HG03469 (cell line): ENCODE data around the gene HCN3.

ENCODE experiments used
- ATAC-seq: cut with Tn5 transposase; IDR thresholded peaks from one replicate; pipeline ENCODE4 v1.9.1; 2021; ENCODE audit warnings: mild to moderate bottlenecking, moderate library complexity, moderate number of reproducible peaks; ENCODE audit not compliant: unreplicated experiment

Gene HCN3

DNA sequence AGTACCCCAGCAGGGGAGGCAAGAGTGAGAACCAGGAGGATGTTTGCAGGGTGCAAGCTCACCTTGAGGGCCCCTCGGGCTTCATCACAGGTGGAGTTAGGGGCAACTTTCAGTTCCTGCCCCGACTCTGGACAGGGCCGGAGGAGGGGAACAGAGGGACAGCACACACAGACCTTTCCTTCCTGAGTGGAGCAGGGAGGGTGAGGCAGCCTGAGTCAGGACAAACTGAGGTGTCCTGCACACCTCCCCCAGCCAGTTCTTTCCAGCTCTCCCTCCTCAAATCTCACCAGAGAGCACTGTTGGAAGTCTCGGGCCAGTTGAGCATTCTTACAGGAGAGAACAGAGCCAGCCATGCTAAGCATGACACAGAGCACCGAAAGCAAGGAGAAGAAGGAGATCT is 23.5 kb upstream of the HCN3 start:
- ATAC-seq: no peak

DNA sequence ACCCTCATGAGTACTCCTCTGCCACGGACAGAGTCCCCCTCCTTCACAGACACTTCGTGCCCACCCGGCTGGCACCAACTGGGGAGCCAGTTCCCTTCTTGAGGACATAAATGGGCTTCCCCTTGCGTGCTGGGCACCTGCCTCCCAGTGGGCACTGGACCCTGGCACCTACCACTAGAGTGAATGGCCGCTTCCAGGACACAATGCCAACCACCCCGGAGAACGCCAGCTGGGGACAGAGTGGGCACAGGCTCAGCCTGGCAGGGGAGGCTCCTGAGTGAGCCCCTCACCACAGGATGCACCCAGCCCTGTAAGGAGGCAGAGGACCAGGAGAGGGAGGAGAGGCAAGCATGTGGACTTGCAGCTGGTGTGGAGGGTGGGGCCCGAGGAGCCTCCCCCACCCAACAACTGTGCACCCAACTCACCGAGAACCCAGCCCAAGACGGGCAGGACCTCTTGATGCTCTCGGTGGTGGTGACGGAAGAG is 23.0 kb upstream of the HCN3 start:
- no peak for ATAC-seq

GRCh38 chr1:155254714-155255242 is 22.5 kb upstream of the HCN3 start:
- no peak for ATAC-seq

GRCh38 chr1:155255243-155256007 is 21.8 kb upstream of the HCN3 start, which contains the start of gene ENTREP3:
TSS of gene ENTREP3 (minus strand) at chr1:155255483. CDS start at chr1:155254877, 606 bp downstream.
- ATAC-seq: no peak

GRCh38 chr1:155256058-155256852 is 21.0 kb upstream of the HCN3 start:
- ATAC-seq: no peak

GRCh38 chr1:155260276-155260675 is 17.0 kb upstream of the HCN3 start:
- no peak for ATAC-seq

DNA sequence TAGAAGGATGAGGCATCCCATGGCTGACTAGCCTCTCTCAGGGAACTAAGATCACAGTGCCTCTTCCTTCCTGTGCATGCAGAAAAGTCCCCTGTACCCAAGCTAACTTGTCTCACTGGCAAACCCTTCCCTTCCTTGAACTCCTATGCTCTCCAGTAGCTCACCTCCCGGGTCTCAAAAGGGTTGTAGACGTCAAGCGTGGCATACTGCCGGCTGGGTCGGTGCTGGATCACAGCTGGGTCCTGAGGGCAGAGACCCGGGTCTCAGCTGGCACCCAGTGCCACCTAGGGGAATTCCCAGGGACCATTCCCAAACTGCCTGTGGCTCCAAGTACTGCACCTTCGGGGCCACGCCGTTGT is 15.8 kb upstream of the HCN3 start:
- no peak for ATAC-seq

DNA sequence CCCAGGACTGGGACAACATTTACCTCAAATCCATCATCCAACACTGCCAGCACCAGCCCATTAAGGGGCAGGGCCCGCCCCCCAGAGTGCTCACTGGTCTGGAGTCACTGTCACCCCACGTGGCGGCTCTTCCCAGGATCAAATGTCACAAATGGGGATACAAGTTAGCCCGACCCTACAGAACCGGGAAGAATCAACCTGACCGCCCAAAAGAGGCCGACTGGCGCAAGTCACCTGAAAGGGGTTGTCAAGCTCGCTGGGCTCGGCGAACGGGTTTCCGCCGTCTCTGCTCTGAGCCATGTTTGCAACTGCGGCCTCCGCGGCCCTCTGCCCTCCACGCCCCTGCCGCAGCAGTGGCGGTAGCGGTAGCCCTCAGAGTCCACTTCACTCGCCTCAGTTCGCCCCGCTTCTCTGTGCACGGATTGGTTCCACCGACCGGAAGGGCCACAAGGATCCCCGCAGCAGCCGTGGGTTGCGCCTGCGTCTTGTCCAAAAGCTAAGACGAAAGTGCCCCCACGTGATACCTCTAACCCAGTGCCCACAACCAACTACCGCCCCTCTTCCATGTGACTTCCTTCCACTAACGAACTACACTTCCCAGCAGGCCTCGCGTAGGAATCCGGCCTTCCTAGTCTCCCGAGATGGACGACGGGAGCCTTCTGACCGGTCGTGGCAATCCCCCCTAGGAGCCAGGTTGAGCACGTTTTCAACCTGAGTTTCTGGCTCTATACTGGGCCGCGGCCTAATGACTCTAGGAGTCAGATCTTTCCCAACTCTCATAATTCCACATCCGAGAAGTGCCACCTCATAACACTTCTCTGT is 15.2 kb upstream of the HCN3 start, which contains the start of gene SCAMP3:
Gene SCAMP3, minus strand, starts transcription at position 509 of the 822 bp plus-strand sequence. Its CDS starts 209 bp downstream, at position 300.
- ATAC-seq: peak; percentile 78

DNA sequence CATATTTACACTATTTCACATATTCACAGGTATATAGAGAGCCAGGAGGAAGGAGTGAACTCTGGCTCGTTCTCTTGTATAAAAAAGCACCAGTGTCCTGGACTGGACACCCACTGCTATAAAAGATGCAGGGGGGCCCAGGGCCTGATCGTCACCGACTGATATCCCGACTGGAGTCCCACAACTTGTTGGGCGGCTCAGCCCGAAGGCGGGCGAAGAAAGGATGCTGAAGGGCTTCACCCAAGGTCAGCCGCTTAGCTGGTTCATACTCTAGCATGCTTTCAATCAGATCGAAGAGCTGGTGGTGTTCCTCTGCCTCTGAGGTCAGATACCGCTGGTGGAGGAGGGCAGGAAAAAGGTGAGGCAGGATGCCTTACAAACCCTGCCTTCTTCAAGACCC is 14.2 kb upstream of the HCN3 start:
- no peak for ATAC-seq

DNA sequence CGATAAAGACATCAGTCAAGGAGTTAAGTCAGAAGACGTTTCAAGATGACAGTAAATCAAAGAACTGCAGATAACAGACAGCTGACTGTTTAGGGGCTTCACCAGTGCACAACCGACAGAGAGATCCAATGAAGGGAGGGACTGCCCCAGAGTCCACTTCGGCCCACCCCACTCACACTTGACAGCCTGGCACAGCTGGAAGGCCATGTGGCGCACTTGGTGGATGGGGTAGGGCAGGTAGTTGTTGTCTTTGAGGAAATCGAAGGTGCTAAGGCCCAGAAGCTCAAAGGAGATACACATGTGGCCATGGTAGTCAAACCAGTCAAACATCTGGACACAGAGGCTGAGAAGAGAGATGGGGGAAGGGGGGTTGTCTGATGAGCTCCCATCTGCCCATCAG is 10.7 kb upstream of the HCN3 start:
- ATAC-seq: no peak

DNA sequence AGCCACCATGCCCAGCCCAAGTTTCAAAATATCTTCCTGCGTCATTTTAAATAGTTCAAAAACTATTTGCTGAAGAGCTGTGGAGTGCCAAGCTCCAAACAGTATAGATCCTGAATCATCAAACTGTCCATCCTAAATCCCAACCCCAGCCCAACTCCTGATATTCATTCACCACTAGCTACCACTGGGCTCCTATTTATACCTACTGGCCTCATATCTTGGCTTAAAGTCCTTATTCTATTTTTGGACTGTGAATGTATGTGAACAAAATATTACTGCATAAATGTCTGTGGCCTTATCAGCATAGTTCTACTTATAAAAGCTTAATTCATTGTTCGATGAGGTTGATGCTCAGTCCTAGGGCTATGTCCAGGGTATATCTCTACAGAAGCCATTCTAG is 9.9 kb upstream of the HCN3 start:
- no peak for ATAC-seq

- no peak for ATAC-seq
Observed at GRCh38 chr1:155268630-155269029, 8.6 kb upstream of the HCN3 start.

DNA sequence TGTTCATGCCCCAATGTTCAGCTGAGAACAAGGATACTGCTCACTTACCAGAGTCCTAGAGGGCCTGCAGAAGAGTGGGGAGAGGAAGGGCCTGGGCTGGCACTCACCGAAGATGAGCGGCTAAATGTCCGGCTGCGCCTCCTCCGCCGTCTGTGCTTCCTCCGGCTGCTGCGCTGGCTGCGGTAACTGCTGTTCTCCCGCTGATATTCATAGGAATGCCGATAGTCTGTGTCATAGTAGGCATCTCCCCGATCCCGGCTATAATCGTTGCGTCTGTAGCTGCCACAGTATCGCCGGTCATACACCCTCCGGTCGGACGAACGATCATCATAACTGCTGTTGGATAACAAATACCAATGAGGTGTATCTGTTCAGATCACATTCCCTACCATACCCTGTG is 7.9 kb upstream of the HCN3 start:
- ATAC-seq: no peak

DNA sequence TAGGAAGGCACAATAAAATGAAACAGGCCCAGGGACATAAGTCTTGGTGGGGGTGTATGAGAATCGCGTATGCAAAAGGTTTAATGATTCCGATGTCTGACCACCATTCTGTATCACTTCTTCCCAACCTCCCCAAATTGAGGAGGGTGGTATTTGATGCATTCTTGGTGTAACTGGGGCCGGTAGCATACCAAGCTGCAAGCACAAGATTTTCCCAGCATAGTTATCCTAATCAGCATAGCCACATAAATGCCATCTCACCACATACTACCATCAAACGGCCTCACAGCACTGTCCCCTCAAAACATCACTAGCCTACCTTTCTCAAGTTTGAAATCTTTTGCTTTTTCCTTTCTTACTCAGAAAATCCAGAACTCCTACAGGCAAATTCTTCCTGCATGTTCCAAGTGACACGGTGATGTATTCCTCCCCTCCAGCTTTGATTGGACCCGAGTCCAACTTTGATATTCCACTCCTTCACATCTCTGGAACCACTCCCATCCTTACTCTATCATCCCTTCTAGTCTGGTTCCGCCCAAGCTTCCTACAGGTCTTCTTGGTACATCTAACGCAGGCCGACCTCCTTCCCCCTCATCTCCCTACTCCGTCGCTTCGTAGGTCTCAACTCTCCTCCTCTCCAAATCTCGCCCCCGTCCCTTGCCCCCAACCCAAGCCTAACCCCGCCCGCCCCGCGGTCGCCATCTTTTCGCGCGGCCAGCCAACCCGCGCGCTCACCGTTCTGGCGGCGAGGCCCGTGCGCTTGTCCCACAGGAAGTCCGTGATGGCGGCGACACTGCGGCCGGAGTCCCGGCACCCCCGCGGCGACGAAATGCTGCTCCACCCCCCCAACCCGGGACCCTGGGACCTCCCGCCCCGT is 4.6 kb upstream of the HCN3 start:
- no peak for ATAC-seq

- ATAC-seq: peak; percentile 67
Observed at GRCh38 chr1:155273343-155274245, 3.7 kb upstream of the HCN3 start, which contains the start of gene CLK2. TSS of gene CLK2 (minus strand) at chr1:155273504. CDS start at chr1:155270977, 2,527 bp downstream.

DNA sequence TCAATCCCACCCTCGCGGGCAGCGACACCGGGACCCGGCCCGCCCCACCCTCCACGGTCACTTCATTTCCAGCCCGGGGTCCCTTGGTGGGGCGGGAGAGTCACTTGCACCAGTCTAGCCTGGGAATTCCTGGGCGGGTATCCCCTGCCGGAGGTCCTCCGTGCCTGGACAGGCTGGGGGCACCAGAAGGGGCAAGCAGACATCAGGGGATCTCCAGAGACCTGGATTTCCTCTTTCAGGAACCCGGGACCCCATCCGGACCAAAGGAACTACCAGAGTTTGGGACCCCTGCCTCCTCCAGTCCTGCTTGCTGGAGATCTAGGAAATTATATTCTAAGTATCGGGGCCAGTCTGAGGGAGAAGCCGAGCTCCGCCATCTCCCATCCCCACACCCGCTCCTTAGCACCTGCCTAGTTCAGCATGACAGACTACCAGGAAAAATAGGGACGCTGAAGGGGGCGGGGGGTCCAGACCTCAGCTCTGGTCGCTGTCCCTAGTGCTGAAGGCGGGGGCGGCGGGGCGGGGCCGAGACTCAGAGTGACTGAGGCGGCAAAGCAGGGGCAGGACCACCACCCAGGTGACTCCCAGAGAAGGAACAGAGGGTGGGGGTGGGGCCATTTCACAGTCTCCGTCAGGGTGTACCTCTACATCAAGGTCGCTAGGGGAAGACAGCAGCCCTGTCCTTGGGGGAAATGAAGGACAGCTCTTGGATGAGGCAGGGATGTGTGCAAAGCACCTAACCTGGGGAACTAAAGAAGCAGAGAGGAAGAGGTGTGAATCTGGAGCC is 832 bp downstream of the HCN3 start:
- ATAC-seq: no peak

- no peak for ATAC-seq
Observed at GRCh38 chr1:155278689-155279160, 1.5 kb downstream of the HCN3 start.

- no peak for ATAC-seq
Observed at GRCh38 chr1:155279268-155279667, 2.0 kb downstream of the HCN3 start.
